Muscle of leg (tissue), 11 donors: ENCODE results near the gene PRKG1. TPM values are rescaled to one million over a fixed set of nuclear protein-coding genes. Genes with fewer than 3 reads are reported as not detected.

ENCODE experiments used
- DNase-seq: peaks from one replicate; pipeline ENCODE4 v3.0.0; 2013
- H3K27ac ChIP-seq: one replicate; pipeline ENCODE4 v1.5.1; 2013; ENCODE audit warnings: mild to moderate bottlenecking, low read length, control low read depth
- H3K27me3 ChIP-seq: one replicate; pipeline ENCODE4 v1.6.1; 2013; ENCODE audit warnings: low read length; ENCODE audit not compliant: control insufficient read depth, insufficient read depth
- H3K36me3 ChIP-seq: one replicate; pipeline ENCODE4 v1.6.1; 2013; ENCODE audit warnings: low read length; ENCODE audit not compliant: control insufficient read depth, insufficient read depth
- H3K4me1 ChIP-seq: one replicate; pipeline ENCODE4 v1.6.1; 2013; ENCODE audit warnings: low read length; ENCODE audit not compliant: control insufficient read depth, insufficient read depth
- H3K4me3 ChIP-seq: one replicate; pipeline ENCODE4 v1.5.1; 2013; ENCODE audit warnings: low read length, control low read depth
- H3K9me3 ChIP-seq: replicated peaks from 2 replicates; pipeline ENCODE4 v1.6.1; 2013; ENCODE audit warnings: low read depth, low read length; ENCODE audit not compliant: control insufficient read depth
- WGBS: methylation state at CpG from one replicate; pipeline ENCODE4 v1.1.5; 2013; ENCODE audit warnings: missing lambda C conversion rate; ENCODE audit not compliant: insufficient coverage; 5-methylcytosine and 5-hydroxymethylcytosine counted together
- polyA plus RNA-seq, 8 donors: library from polyadenylated mRNA; unstranded; fragments of 120-200 nt; gene quantifications; one replicate each; pipeline versions ENCODE4 v1.2.1 to v1.2.3, GENCODE V29; 2013; ENCODE audit warnings: inconsistent platforms in 1 of 8, low replicate concordance in 1 of 8; ENCODE audit not compliant: insufficient read length in 8 of 8, insufficient read depth in 1 of 8
- total RNA-seq: library from RNA; stranded (reverse); fragments of 120-200 nt; gene quantifications from one replicate; pipeline ENCODE4 v1.2.4, GENCODE V29; 2013

The PRKG1 gene
- total and polyA plus RNA-seq, 9 donors = 23.3 to 59.2 (median 50.3) TPM

- no CpG with 5 or more reads among the region's 3 CpGs for WGBS
- H3K9me3 ChIP-seq = no peaks in the 10 kb centered on the region
- no peak overlapping the region for H3K4me3 ChIP-seq
- H3K27me3 ChIP-seq = no peaks in the 10 kb centered on the region
- DNase-seq = no peak
- no peak overlapping the region for H3K27ac ChIP-seq
- H3K36me3 ChIP-seq = no peaks in the 10 kb centered on the region
- no peaks in the 10 kb centered on the region for H3K4me1 ChIP-seq
Measured at GRCh38 chr10:52331638-52332364, 1257.5 kb downstream of the PRKG1 start.

- Histone ChIP-seq H3K9me3 (no peaks in the 10 kb centered on the region), H3K27ac (no peak overlapping the region), H3K4me3 (no peak overlapping the region), H3K4me1 (no peaks in the 10 kb centered on the region), H3K36me3 (no peaks in the 10 kb centered on the region), H3K27me3 (no peaks in the 10 kb centered on the region)
- WGBS = 83% methylated on average over 1 of the region's 5 CpGs
- DNase-seq = no peak
Measured at GRCh38 chr10:52332815-52333214, 1258.5 kb downstream of the PRKG1 start.

GRCh38 chr10:52334595-52334994 lies 1260.3 kb downstream of the PRKG1 start:
- H3K27me3 ChIP-seq = no peaks in the 10 kb centered on the region
- no peak for DNase-seq
- WGBS = no CpG with 5 or more reads among the region's 1 CpG
- no peak overlapping the region for H3K4me3 ChIP-seq
- no peak overlapping the region for H3K27ac ChIP-seq
- no peaks in the 10 kb centered on the region for H3K4me1 ChIP-seq
- H3K36me3 ChIP-seq = no peaks in the 10 kb centered on the region
- no peaks in the 10 kb centered on the region for H3K9me3 ChIP-seq

GRCh38 chr10:52335665-52336064 lies 1261.4 kb downstream of the PRKG1 start:
- no peak overlapping the region for H3K27ac ChIP-seq
- DNase-seq = no peak
- no peaks in the 10 kb centered on the region for H3K27me3 ChIP-seq
- H3K36me3 ChIP-seq = no peaks in the 10 kb centered on the region
- no peak overlapping the region for H3K4me3 ChIP-seq
- H3K4me1 ChIP-seq = no peaks in the 10 kb centered on the region
- no CpG with 5 or more reads among the region's 1 CpG for WGBS
- no peaks in the 10 kb centered on the region for H3K9me3 ChIP-seq

- WGBS = no CpG with 5 or more reads among the region's 1 CpG
- H3K27me3 ChIP-seq = no peaks in the 10 kb centered on the region
- DNase-seq = no peak
- no peak overlapping the region for H3K4me3 ChIP-seq
- no peaks in the 10 kb centered on the region for H3K9me3 ChIP-seq
- no peak overlapping the region for H3K27ac ChIP-seq
- no peaks in the 10 kb centered on the region for H3K36me3 ChIP-seq
- H3K4me1 ChIP-seq = no peaks in the 10 kb centered on the region
Measured at GRCh38 chr10:52337225-52337624, 1262.9 kb downstream of the PRKG1 start.

- no CpG with 5 or more reads among the region's 4 CpGs for WGBS
Measured at GRCh38 chr10:52343439-52343838, 1269.2 kb downstream of the PRKG1 start.

GRCh38 chr10:52346394-52347326 lies 1272.4 kb downstream of the PRKG1 start:
- Histone ChIP-seq H3K4me1 (no peaks in the 10 kb centered on the region), H3K27ac (no peak overlapping the region), H3K27me3 (no peaks in the 10 kb centered on the region), H3K9me3 (no peaks in the 10 kb centered on the region), H3K4me3 (no peak overlapping the region), H3K36me3 (no peaks in the 10 kb centered on the region)
- DNase-seq = no peak
- WGBS = 95% methylated on average over 26 of the region's 27 CpGs

More at GRCh38 chr10:52343439-52343838, 1269.2 kb downstream of the PRKG1 start:
- Histone ChIP-seq H3K27me3 (no peaks in the 10 kb centered on the region), H3K36me3 (no peaks in the 10 kb centered on the region), H3K9me3 (no peaks in the 10 kb centered on the region), H3K4me3 (no peak overlapping the region), H3K27ac (no peak overlapping the region), H3K4me1 (no peaks in the 10 kb centered on the region)
- DNase-seq = no peak

- WGBS = 91% methylated on average over 5 of the region's 5 CpGs
- H3K4me1 ChIP-seq = no peaks in the 10 kb centered on the region
- H3K36me3 ChIP-seq = no peaks in the 10 kb centered on the region
- no peaks in the 10 kb centered on the region for H3K9me3 ChIP-seq
- H3K27ac ChIP-seq = no peak overlapping the region
- DNase-seq = no peak
- no peaks in the 10 kb centered on the region for H3K27me3 ChIP-seq
- no peak overlapping the region for H3K4me3 ChIP-seq
Measured at GRCh38 chr10:52347327-52347667, 1273.0 kb downstream of the PRKG1 start.
